ENCODE results near the gene TIAM1. TPM values are rescaled to one million over a fixed set of nuclear protein-coding genes. Genes with fewer than 3 reads are reported as not detected.

The TIAM1 gene
- total and polyA plus RNA-seq, 4 donors: 3.5 to 58.0 (median 11.8) TPM

DNA sequence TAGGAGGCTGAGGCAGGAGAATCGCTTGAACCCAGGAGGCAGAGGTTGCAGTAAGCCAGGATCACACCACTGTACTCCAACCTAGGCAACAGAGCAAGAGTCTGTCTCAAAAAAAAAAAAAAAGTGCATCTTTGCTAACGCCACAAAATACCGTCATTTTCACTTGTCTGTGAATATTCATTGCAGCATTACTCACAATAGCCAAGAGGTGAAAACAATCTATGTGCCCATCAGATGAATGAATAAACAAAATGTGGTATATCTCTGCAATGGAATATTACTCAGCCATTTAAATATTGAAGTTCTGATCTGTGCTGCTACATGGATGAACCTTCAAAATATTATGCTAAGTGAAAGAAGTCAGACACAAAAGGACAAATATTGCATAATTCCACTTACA, 7.9 kb upstream of the TIAM1 start:
- H3K4me3 ChIP-seq: no peak overlapping the region
- TF ChIP-seq, protein P1, sequence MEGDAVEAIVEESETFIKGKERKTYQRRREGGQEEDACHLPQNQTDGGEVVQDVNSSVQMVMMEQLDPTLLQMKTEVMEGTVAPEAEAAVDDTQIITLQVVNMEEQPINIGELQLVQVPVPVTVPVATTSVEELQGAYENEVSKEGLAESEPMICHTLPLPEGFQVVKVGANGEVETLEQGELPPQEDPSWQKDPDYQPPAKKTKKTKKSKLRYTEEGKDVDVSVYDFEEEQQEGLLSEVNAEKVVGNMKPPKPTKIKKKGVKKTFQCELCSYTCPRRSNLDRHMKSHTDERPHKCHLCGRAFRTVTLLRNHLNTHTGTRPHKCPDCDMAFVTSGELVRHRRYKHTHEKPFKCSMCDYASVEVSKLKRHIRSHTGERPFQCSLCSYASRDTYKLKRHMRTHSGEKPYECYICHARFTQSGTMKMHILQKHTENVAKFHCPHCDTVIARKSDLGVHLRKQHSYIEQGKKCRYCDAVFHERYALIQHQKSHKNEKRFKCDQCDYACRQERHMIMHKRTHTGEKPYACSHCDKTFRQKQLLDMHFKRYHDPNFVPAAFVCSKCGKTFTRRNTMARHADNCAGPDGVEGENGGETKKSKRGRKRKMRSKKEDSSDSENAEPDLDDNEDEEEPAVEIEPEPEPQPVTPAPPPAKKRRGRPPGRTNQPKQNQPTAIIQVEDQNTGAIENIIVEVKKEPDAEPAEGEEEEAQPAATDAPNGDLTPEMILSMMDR (IDR thresholded peaks at IDR 0.05; ENCODE audit: control extremely low read depth, extremely low read depth): no peak
- no peaks in the 10 kb centered on the region for H3K9me3 ChIP-seq (ENCODE audit: control insufficient read depth in 4 of 4, insufficient read depth in 3 of 4, low read length in 3 of 4)
- no peak overlapping the region for H3K27ac ChIP-seq (ENCODE audit: low read depth in 1 of 2, low read length in 1 of 2)
- no peak overlapping the region for H3K9ac ChIP-seq (ENCODE audit: insufficient read depth in 1 of 2, low read length in 2 of 2)
- 77 to 81% methylated on average over 3 of the region's 3 CpGs for WGBS, 2 donors
- H3K27me3 ChIP-seq (ENCODE audit: control insufficient read depth in 3 of 3, insufficient read depth in 3 of 3, low read length in 2 of 3): no peaks in the 10 kb centered on the region
- no peaks in the 10 kb centered on the region for H3K36me3 ChIP-seq (ENCODE audit: control insufficient read depth in 4 of 4, insufficient read depth in 4 of 4, low read length in 4 of 4)
- ATAC-seq (ENCODE audit: insufficient read depth, low FRiP score): no peak
- H3K4me1 ChIP-seq (ENCODE audit: control insufficient read depth in 5 of 5, insufficient read depth in 5 of 5, low read length in 5 of 5): peaks cover 0 to 7% (median 0%) of the 10 kb centered on the region in 5 donors
- DNase-seq: no peak

DNA sequence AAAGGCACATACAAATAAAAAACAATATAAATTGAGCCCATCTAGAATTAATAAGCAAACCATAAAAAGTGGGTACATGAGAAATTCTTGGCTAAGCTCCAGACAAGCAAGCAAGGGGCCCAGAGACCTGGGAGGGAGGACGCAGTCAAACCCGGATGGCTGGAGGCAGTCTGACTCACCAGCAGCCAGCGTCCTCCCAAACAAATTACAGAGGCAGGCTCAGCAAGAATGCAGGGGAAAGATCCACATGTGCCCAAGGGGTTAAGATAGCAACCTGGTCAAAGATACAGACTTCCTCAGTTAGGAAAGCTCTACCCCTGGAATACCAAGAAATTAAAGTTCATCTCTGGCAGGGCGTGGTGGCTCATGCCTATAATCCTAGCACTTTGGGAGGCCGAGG, 7.4 kb upstream of the TIAM1 start:
- TF ChIP-seq, protein P1 (IDR thresholded peaks at IDR 0.05; ENCODE audit: control extremely low read depth, extremely low read depth): no peak
- Histone ChIP-seq H3K27ac (ENCODE audit: low read depth in 1 of 2, low read length in 1 of 2) (no peak overlapping the region), H3K9ac (ENCODE audit: insufficient read depth in 1 of 2, low read length in 2 of 2) (no peak overlapping the region), H3K9me3 (ENCODE audit: control insufficient read depth in 4 of 4, insufficient read depth in 3 of 4, low read length in 3 of 4) (no peaks in the 10 kb centered on the region), H3K4me3 (no peak overlapping the region), H3K27me3 (ENCODE audit: control insufficient read depth in 3 of 3, insufficient read depth in 3 of 3, low read length in 2 of 3) (no peaks in the 10 kb centered on the region), H3K4me1 (ENCODE audit: control insufficient read depth in 5 of 5, insufficient read depth in 5 of 5, low read length in 5 of 5) (peaks cover 0 to 7% (median 0%) of the 10 kb centered on the region in 5 donors), H3K36me3 (ENCODE audit: control insufficient read depth in 4 of 4, insufficient read depth in 4 of 4, low read length in 4 of 4) (no peaks in the 10 kb centered on the region)
- ATAC-seq (ENCODE audit: insufficient read depth, low FRiP score) (no peak), DNase-seq (no peak)
- WGBS, 2 donors: 86 to 87% methylated on average over 5 of the region's 5 CpGs

DNA sequence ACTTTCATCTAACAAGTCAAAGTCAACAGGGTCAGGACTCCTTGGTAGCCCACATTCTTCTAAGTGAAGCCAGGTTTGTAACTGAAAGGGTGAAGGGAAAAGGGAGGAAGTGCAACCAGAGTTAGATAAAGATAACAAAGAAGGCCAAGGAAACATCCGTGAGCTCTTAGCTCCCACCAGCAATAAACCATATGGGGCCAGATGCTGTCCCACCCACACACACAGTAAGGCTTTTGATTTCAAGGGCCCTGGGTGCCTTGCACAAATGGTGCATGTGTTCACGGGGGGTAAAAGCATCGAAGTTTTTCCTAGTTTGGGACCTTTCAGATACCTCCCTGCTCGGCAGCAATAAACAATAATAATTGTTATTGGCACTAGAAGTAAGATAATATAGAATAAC, 5.1 kb upstream of the TIAM1 start:
- DNase-seq: no peak
- H3K4me3 ChIP-seq: no peak overlapping the region
- TF ChIP-seq, protein P1 (IDR thresholded peaks at IDR 0.05; ENCODE audit: control extremely low read depth, extremely low read depth): no peak

DNA sequence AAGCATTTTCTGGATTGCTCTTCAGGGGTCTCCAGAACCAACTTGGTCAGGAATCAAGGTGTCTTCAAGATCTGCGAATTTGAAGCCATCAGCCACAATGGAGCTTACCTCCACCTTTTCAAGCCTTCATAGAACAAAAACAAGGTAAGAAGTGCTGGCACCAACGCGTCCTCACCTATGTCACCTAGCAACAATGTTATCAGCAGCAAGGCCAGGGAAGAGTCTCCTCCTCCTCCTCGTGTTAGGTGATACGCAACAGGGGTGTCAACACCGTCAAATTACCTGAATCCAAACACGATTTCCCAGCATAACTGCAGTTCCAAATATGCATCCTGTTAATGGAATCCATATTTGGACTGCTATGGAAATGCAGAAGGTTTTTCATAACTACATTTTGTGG, 4.1 kb upstream of the TIAM1 start:
- DNase-seq: no peak
- Histone ChIP-seq H3K36me3 (ENCODE audit: control insufficient read depth in 4 of 4, insufficient read depth in 4 of 4, low read length in 4 of 4) (no peaks in the 10 kb centered on the region), H3K4me3 (no peak overlapping the region), H3K9ac (ENCODE audit: insufficient read depth in 1 of 2, low read length in 2 of 2) (no peak overlapping the region), H3K27ac (ENCODE audit: low read depth in 1 of 2, low read length in 1 of 2) (no peak overlapping the region), H3K4me1 (ENCODE audit: control insufficient read depth in 5 of 5, insufficient read depth in 5 of 5, low read length in 5 of 5) (peaks cover 0 to 20% (median 0%) of the 10 kb centered on the region in 5 donors), H3K27me3 (ENCODE audit: control insufficient read depth in 3 of 3, insufficient read depth in 3 of 3, low read length in 2 of 3) (peaks cover 0 to 5% (median 0%) of the 10 kb centered on the region in 3 donors), H3K9me3 (ENCODE audit: control insufficient read depth in 4 of 4, insufficient read depth in 3 of 4, low read length in 3 of 4) (no peaks in the 10 kb centered on the region)
- no peak for ATAC-seq (ENCODE audit: insufficient read depth, low FRiP score)
- 74 to 82% methylated on average over 7 of the region's 7 CpGs for WGBS, 2 donors
- TF ChIP-seq, protein P1 (IDR thresholded peaks at IDR 0.05; ENCODE audit: control extremely low read depth, extremely low read depth): no peak

More for the DNA sequence above, 5.1 kb upstream of the TIAM1 start:
- WGBS, 2 donors: 67 to 80% methylated on average over 4 of the region's 4 CpGs
- H3K9me3 ChIP-seq (ENCODE audit: control insufficient read depth in 4 of 4, insufficient read depth in 3 of 4, low read length in 3 of 4): no peaks in the 10 kb centered on the region
- no peak overlapping the region for H3K9ac ChIP-seq (ENCODE audit: insufficient read depth in 1 of 2, low read length in 2 of 2)
- peaks cover 0 to 15% (median 0%) of the 10 kb centered on the region in 5 donors for H3K4me1 ChIP-seq (ENCODE audit: control insufficient read depth in 5 of 5, insufficient read depth in 5 of 5, low read length in 5 of 5)
- peaks cover 0 to 3% (median 0%) of the 10 kb centered on the region in 3 donors for H3K27me3 ChIP-seq (ENCODE audit: control insufficient read depth in 3 of 3, insufficient read depth in 3 of 3, low read length in 2 of 3)
- no peak overlapping the region for H3K27ac ChIP-seq (ENCODE audit: low read depth in 1 of 2, low read length in 1 of 2)
- no peaks in the 10 kb centered on the region for H3K36me3 ChIP-seq (ENCODE audit: control insufficient read depth in 4 of 4, insufficient read depth in 4 of 4, low read length in 4 of 4)
- no peak for ATAC-seq (ENCODE audit: insufficient read depth, low FRiP score)

All from lung (tissue), 12 donors.